ENCODE results near the gene CCDC57.

CCDC57 gene

GRCh38 chr17:82160075-82160474 lies 52.6 kb downstream of the CCDC57 start:
- TF ChIP-seq GATA2 (IDR thresholded peaks at IDR 0.05; ENCODE audit: low read depth, low read length) (no peak), GATA3 (IDR thresholded peaks at IDR 0.05; ENCODE audit: low read depth, low read length) (no peak)

GRCh38 chr17:82158825-82159224 lies 53.8 kb downstream of the CCDC57 start:
- no peak for TF ChIP-seq GATA3 (IDR thresholded peaks at IDR 0.05; ENCODE audit: low read depth, low read length)
- no peak for TF ChIP-seq GATA2 (IDR thresholded peaks at IDR 0.05; ENCODE audit: low read depth, low read length)

GRCh38 chr17:82157046-82158035 lies 55.3 kb downstream of the CCDC57 start:
- TF ChIP-seq GATA3 (IDR thresholded peaks at IDR 0.05; ENCODE audit: low read depth, low read length), result no peak
- TF ChIP-seq GATA2 (IDR thresholded peaks at IDR 0.05; ENCODE audit: low read depth, low read length), result no peak

- TF ChIP-seq GATA2 (IDR thresholded peaks at IDR 0.05; ENCODE audit: low read depth, low read length) (no peak), GATA3 (IDR thresholded peaks at IDR 0.05; ENCODE audit: low read depth, low read length) (no peak)
These were observed 56.2 kb downstream of the CCDC57 start for GRCh38 chr17:82156284-82156925.

GRCh38 chr17:82155606-82156005 lies 57.0 kb downstream of the CCDC57 start:
- TF ChIP-seq GATA3 (IDR thresholded peaks at IDR 0.05; ENCODE audit: low read depth, low read length) (no peak), GATA2 (IDR thresholded peaks at IDR 0.05; ENCODE audit: low read depth, low read length) (no peak)

- no peak for TF ChIP-seq GATA3 (IDR thresholded peaks at IDR 0.05; ENCODE audit: low read depth, low read length)
- TF ChIP-seq GATA2 (IDR thresholded peaks at IDR 0.05; ENCODE audit: low read depth, low read length), result no peak
These were observed 57.7 kb downstream of the CCDC57 start for GRCh38 chr17:82154881-82155331.

- TF ChIP-seq GATA3 (IDR thresholded peaks at IDR 0.05; ENCODE audit: low read depth, low read length) (no peak), GATA2 (IDR thresholded peaks at IDR 0.05; ENCODE audit: low read depth, low read length) (no peak)
These were observed 58.8 kb downstream of the CCDC57 start for GRCh38 chr17:82153745-82154375.

- TF ChIP-seq GATA3 (IDR thresholded peaks at IDR 0.05; ENCODE audit: low read depth, low read length) (no peak), GATA2 (IDR thresholded peaks at IDR 0.05; ENCODE audit: low read depth, low read length) (no peak)
These were observed 59.3 kb downstream of the CCDC57 start for GRCh38 chr17:82153295-82153691.

GRCh38 chr17:82152556-82153294 lies 59.9 kb downstream of the CCDC57 start:
- TF ChIP-seq GATA2 (IDR thresholded peaks at IDR 0.05; ENCODE audit: low read depth, low read length) (no peak), GATA3 (IDR thresholded peaks at IDR 0.05; ENCODE audit: low read depth, low read length) (no peak)

GRCh38 chr17:82152114-82152513 lies 60.5 kb downstream of the CCDC57 start:
- TF ChIP-seq GATA2 (IDR thresholded peaks at IDR 0.05; ENCODE audit: low read depth, low read length) (no peak), GATA3 (IDR thresholded peaks at IDR 0.05; ENCODE audit: low read depth, low read length) (no peak)

GRCh38 chr17:82151106-82151957 lies 61.3 kb downstream of the CCDC57 start:
- TF ChIP-seq GATA2 (IDR thresholded peaks at IDR 0.05; ENCODE audit: low read depth, low read length) (no peak), GATA3 (IDR thresholded peaks at IDR 0.05; ENCODE audit: low read depth, low read length) (no peak)

- TF ChIP-seq GATA2 (IDR thresholded peaks at IDR 0.05; ENCODE audit: low read depth, low read length), result no peak
- no peak for TF ChIP-seq GATA3 (IDR thresholded peaks at IDR 0.05; ENCODE audit: low read depth, low read length)
These were observed 63.1 kb downstream of the CCDC57 start for GRCh38 chr17:82149401-82150099.
